PC-3 (cell line): ENCODE data around the gene HOXB7. TPM values are rescaled to one million over a fixed set of nuclear protein-coding genes. Genes with fewer than 3 reads are reported as not detected.

Experiments
- ATAC-seq: fragments of 200-7000 bp; cut with Tn5 transposase; 2 replicates; pipeline ENCODE4 v1.9.1; 2020; ENCODE audit warnings: mild to moderate bottlenecking, moderate library complexity
- BruUV-seq: library from RNA; stranded (reverse); fragments of 400-500 nt; replicated peaks from 2 replicates; lab custom pipeline; 2021; lab: Mats Ljungman, UMichigan
- CTCF ChIA-PET: fragments of 300-600 bp; sonication (Branson Sonifier 250); formaldehyde crosslinking; loops from one replicate; lab custom pipeline; 2022; ENCODE audit warnings: antibody characterized with exemption; lab: Charles Lee
- POLR2A ChIA-PET: fragments of 300-600 bp; sonication (Branson Sonifier 250); formaldehyde crosslinking; loops from one replicate; lab custom pipeline; 2022; ENCODE audit warnings: antibody characterized with exemption; ENCODE audit not compliant: unreplicated experiment; lab: Charles Lee
- DNase-seq: peaks from one replicate; pipeline ENCODE4 v3.0.0-alpha.2; 2015
- H2AFZ ChIP-seq: fragments of 300-600 bp; sonication (generic); 2 replicates; pipeline ENCODE4 v1.6.0; 2016; ENCODE audit warnings: antibody characterized with exemption, low read length
- H3F3A ChIP-seq: fragments of 300-600 bp; sonication (generic); one replicate; pipeline ENCODE4 v1.6.0; 2017; ENCODE audit warnings: antibody characterized with exemption, low read length, control low read depth, mild to moderate bottlenecking; ENCODE audit not compliant: unreplicated experiment
- H3K27ac ChIP-seq: fragments of 300-600 bp; sonication (generic); 2 replicates; pipeline ENCODE4 v1.5.1; 2016; ENCODE audit warnings: mild to moderate bottlenecking, low read length
- H3K27me3 ChIP-seq: fragments of 300-600 bp; sonication (generic); 2 replicates; pipeline ENCODE4 v1.6.1; 2016; ENCODE audit warnings: low read length, mixed read lengths
- H3K36me3 ChIP-seq: fragments of 300-600 bp; sonication (generic); 2 replicates; pipeline ENCODE4 v1.6.1; 2016; ENCODE audit warnings: low read depth, mixed run types, low read length, mixed read lengths
- H3K4me1 ChIP-seq: fragments of 300-600 bp; sonication (generic); 2 replicates; pipeline ENCODE4 v1.5.1; 2016; ENCODE audit warnings: low read length; ENCODE audit not compliant: insufficient read depth
- H3K4me2 ChIP-seq: fragments of 300-600 bp; sonication (generic); 2 replicates; pipeline ENCODE4 v1.6.0; 2016; ENCODE audit warnings: low read length
- H3K4me3 ChIP-seq: fragments of 300-600 bp; sonication (generic); 2 replicates; pipeline ENCODE4 v1.5.1; 2016; ENCODE audit warnings: mild to moderate bottlenecking, low read length, mixed read lengths
- H3K79me2 ChIP-seq: fragments of 300-600 bp; sonication (generic); 2 replicates; pipeline ENCODE4 v1.6.1; 2017; ENCODE audit warnings: low read length, mixed read lengths
- H3K9ac ChIP-seq: fragments of 300-600 bp; sonication (generic); 2 replicates; pipeline ENCODE4 v1.6.0; 2016; ENCODE audit warnings: mild to moderate bottlenecking, low read length
- H3K9me2 ChIP-seq: fragments of 300-600 bp; sonication (generic); replicated peaks from 2 replicates; pipeline ENCODE4 v1.6.1; 2016; ENCODE audit warnings: mixed run types, low read length, mixed read lengths
- H3K9me3 ChIP-seq: fragments of 300-600 bp; sonication (generic); 2 replicates; pipeline ENCODE4 v1.6.1; 2016; ENCODE audit warnings: low read length, mixed read lengths
- H4K20me1 ChIP-seq: fragments of 300-600 bp; sonication (generic); 2 replicates; pipeline ENCODE4 v1.6.1; 2016; ENCODE audit warnings: low read length, mixed read lengths
- EZH2 ChIP-seq: fragments of 300-600 bp; sonication (generic); IDR thresholded peaks from one replicate; pipeline ENCODE4 v1.6.1; 2017; ENCODE audit warnings: antibody characterized with exemption, mild to moderate bottlenecking, low read length; ENCODE audit not compliant: unreplicated experiment
- EZH2phosphoT487 ChIP-seq: fragments of 300-600 bp; sonication (generic); IDR thresholded peaks from 2 replicates; pipeline ENCODE4 v1.6.1; 2018; ENCODE audit warnings: mild to moderate bottlenecking, antibody characterized with exemption, low read length, borderline replicate concordance
- intact Hi-C: fragments of 100-400 bp; cut with micrococcal nuclease; formaldehyde crosslinking; loops from 2 replicates; pipeline ENCODE4 v1.9.0; 2023
- total RNA-seq: library from RNA; depleted of rRNA; stranded (reverse); fragments of >200 nt; gene quantifications from 2 replicates; pipeline ENCODE4 v1.2.3, GENCODE V29; 2014
- TF ChIP-seq, protein P1 (sequence below): fragments of 300-600 bp; sonication (generic); conservative IDR thresholded peaks from 2 replicates; pipeline ENCODE4 v1.5.1; 2017; ENCODE audit warnings: antibody characterized with exemption, low read depth, mild to moderate bottlenecking, low read length

Gene HOXB7
- total RNA-seq, 1 experiment from 2014 or later: not detected

DNA sequence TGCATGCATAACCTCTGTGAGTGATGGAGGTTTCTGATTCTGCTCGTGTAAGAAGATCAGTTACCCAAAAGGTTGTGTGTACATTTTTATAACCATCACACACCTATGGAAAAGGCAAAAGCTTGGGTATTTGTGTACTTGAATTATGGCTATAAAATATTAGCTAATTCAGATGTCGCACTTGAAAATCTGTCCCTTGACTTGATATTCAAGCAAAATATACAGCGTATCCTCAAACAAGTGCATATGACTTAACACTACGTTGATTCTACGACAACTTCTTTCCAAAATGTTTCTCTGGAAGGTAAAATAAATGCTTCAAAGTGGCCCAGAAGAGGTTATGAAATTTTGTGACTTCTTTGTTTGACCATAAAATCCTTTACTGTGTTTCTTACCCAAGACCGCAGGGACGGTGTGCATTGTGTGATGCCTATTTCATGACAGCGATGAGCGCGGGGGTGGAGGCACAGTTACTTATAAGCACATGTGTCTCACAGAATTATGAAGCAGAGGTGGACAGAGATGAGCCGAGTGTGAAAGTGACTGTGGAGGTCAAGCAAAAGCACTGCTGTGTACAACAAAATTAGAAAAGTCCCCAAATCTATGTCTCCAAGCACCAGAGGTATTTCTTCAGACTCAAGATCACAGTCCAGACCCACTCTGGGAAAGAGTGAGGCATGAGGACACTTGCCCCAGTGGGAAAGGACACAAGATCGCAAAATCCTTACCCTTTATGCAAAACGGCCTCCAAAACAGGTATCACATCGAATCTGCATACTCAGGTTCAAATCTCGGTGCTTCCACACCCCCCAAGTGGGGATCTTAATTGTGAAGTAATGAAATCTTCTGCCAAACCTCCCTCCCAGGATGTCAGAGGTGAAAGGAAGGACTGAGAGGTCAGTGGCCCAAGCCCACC lies 19.4 kb upstream of the HOXB7 start:
- no peak for ATAC-seq
- ChIA-PET CTCF (no interaction called here), POLR2A (interaction anchor here (0.6 kb wide), 1 partner anchor 99 kb away, joined by 3 read pairs; no protein-coding TSS in a partner anchor)
- no peaks in the 10 kb centered on the region for H4K20me1 ChIP-seq
- BruUV-seq: no TSS peak
- intact Hi-C loops: no loop called here
- H3F3A ChIP-seq: no peaks in the 10 kb centered on the region
- peaks cover 59% of the 10 kb centered on the region for H3K27me3 ChIP-seq
- no peak overlapping the region for H3K27ac ChIP-seq
- H2AFZ ChIP-seq: no peak overlapping the region
- H3K9ac ChIP-seq: no peak overlapping the region
- no peak overlapping the region for H3K4me3 ChIP-seq
- no peaks in the 10 kb centered on the region for H3K9me2 ChIP-seq
- peaks cover 8% of the 10 kb centered on the region for H3K4me1 ChIP-seq
- no peak for DNase-seq
- TF ChIP-seq EZH2 (no peak), EZH2phosphoT487 (no peak)
- TF ChIP-seq, protein P1, sequence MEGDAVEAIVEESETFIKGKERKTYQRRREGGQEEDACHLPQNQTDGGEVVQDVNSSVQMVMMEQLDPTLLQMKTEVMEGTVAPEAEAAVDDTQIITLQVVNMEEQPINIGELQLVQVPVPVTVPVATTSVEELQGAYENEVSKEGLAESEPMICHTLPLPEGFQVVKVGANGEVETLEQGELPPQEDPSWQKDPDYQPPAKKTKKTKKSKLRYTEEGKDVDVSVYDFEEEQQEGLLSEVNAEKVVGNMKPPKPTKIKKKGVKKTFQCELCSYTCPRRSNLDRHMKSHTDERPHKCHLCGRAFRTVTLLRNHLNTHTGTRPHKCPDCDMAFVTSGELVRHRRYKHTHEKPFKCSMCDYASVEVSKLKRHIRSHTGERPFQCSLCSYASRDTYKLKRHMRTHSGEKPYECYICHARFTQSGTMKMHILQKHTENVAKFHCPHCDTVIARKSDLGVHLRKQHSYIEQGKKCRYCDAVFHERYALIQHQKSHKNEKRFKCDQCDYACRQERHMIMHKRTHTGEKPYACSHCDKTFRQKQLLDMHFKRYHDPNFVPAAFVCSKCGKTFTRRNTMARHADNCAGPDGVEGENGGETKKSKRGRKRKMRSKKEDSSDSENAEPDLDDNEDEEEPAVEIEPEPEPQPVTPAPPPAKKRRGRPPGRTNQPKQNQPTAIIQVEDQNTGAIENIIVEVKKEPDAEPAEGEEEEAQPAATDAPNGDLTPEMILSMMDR: no peak
- no peaks in the 10 kb centered on the region for H3K79me2 ChIP-seq
- H3K9me3 ChIP-seq: no peaks in the 10 kb centered on the region
- H3K4me2 ChIP-seq: no peak overlapping the region
- no peaks in the 10 kb centered on the region for H3K36me3 ChIP-seq

DNA sequence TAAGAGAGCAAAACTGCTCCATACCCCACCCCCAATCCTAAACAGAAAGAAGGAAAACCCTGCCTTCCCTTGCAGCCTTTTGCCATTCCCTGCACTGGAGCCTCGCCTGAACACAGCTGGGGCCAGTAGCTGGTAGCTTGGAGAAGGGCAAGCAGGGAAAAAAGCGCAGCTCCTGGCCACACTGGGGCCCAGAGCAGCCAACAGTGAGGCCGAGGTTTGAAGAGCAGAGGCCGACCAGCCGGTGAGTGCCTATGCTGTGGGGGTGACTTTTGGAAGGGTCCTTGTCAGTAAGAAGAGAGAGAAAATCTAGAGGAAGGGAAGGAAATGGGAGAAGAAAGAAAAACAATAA lies 18.6 kb upstream of the HOXB7 start:
- DNase-seq (no peak), ATAC-seq (no peak)
- ChIA-PET CTCF (interaction anchor here (0.6 kb wide), 1 partner anchor 183 kb away, joined by 3 read pairs; no protein-coding TSS in a partner anchor), POLR2A (interaction anchor here (0.6 kb wide), 2 partner anchors 35 to 100 kb away, joined by 3 read pairs; no protein-coding TSS in a partner anchor)
- Histone ChIP-seq H3F3A (no peaks in the 10 kb centered on the region), H4K20me1 (no peaks in the 10 kb centered on the region), H3K4me3 (no peak overlapping the region), H3K36me3 (no peaks in the 10 kb centered on the region), H3K9ac (no peak overlapping the region), H2AFZ (no peak overlapping the region), H3K4me1 (peaks cover 12% of the 10 kb centered on the region), H3K27ac (no peak overlapping the region), H3K9me3 (no peaks in the 10 kb centered on the region), H3K27me3 (peaks cover 68% of the 10 kb centered on the region), H3K9me2 (no peaks in the 10 kb centered on the region), H3K4me2 (no peak overlapping the region), H3K79me2 (no peaks in the 10 kb centered on the region)
- intact Hi-C loops: no loop called here
- TF ChIP-seq, protein P1: no peak
- TF ChIP-seq EZH2 (no peak), EZH2phosphoT487 (no peak)
- BruUV-seq: no TSS peak
